Inflammatory macrophage treated with lipopolysaccharide for 1 hour (primary cell): ENCODE results near the gene NUP205.
"Not testable (repeated sequence)": the region's sequence is repeated elsewhere in the genome, so short reads cannot be mapped to it uniquely, and the experiment has no call there.

Experiments
- DNase-seq, 2 donors: peaks; one replicate each; pipeline ENCODE4 v3.0.0-alpha.2; 2020 to 2022

The NUP205 gene

GRCh38 chr7:135620980-135621850, 63.5 kb downstream of the NUP205 start:
- peak; percentile 48 to 81 for DNase-seq

DNA sequence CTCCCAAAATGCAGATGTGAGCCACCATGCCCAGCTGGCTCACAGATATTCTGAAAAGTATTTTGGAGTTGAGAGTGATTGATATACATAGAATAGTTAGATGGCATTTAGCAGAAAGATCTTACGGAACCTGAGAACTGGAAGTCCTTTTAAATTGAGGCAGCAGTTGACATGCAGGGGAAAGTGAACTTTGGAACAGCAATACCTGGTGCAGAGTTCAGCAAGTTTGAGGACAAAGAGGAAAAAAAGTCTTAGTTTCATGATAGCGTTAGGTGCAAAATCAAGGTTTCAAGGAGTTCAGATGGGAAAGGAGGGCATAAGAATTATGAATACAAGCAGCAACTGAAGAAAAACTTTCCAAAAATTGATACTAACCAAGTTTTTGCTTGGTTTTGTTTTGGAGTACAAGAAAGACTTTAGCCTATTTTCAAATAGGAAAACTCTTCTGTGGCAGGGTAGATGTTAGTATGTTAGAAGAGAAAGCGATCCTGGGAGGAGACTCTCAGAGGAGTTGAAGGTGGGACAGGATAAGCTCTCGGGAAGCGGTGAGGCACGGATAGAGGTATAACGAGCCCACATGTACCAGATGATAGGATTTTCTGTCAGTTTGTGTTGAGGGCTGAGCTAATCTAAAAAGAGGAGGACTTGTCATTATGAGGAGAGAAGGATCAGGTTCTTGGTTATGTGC, 76.6 kb downstream of the NUP205 start:
- no peak for DNase-seq

- DNase-seq, result not testable (repeated sequence)
These were observed 82.0 kb downstream of the NUP205 start for GRCh38 chr7:135639690-135640089.

- DNase-seq, result no peak
These were observed 86.4 kb downstream of the NUP205 start for GRCh38 chr7:135644154-135644553.

DNA sequence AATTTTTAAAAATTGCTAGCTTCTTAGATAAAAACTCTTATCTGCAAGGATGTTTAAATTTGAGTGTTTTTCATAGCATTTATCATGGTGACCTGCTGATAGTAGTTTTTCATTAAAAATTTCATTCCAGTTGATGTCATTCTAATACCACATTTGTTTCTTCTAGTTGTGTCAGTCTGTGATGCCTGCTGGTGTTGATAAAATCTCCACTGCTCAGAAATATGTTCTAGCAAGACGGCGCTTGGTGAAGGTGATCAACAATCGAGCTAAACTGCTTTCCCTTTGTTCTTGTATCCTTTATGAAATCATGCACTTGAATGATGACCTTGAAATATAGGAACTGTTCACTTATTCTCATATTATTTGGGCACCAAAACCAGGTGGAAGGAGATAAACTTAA, 87.0 kb downstream of the NUP205 start:
- no peak for DNase-seq

GRCh38 chr7:135645296-135645904, 87.7 kb downstream of the NUP205 start:
- peak; percentile 26 to 72 for DNase-seq

DNA sequence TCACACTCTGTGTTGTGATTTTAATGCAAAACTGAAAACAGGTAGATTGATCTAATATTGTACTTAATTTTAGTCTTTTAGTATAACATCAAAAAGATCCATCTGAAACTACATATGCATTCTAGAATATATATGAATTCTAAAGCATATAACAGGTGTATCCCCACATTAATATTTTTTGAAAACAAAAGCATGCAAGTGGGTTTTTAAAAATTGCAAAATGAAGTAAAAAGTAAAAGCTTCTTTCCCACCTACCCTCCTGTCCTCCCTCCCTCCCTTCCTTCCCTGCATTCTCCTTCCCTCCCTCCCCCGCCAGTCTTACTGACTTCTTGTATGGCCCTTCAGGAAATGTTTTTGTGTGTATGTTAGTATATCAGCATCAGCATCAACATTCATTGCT, 90.0 kb downstream of the NUP205 start:
- no peak for DNase-seq

GRCh38 chr7:135648235-135648634, 90.5 kb downstream of the NUP205 start:
- no peak for DNase-seq

GRCh38 chr7:135650831-135651573, 93.3 kb downstream of the NUP205 start:
- peak; percentile 79 to 92 for DNase-seq

GRCh38 chr7:135653340-135654080, 95.8 kb downstream of the NUP205 start:
- no peak for DNase-seq

GRCh38 chr7:135658564-135658963, 100.8 kb downstream of the NUP205 start:
- DNase-seq, result no peak

DNA sequence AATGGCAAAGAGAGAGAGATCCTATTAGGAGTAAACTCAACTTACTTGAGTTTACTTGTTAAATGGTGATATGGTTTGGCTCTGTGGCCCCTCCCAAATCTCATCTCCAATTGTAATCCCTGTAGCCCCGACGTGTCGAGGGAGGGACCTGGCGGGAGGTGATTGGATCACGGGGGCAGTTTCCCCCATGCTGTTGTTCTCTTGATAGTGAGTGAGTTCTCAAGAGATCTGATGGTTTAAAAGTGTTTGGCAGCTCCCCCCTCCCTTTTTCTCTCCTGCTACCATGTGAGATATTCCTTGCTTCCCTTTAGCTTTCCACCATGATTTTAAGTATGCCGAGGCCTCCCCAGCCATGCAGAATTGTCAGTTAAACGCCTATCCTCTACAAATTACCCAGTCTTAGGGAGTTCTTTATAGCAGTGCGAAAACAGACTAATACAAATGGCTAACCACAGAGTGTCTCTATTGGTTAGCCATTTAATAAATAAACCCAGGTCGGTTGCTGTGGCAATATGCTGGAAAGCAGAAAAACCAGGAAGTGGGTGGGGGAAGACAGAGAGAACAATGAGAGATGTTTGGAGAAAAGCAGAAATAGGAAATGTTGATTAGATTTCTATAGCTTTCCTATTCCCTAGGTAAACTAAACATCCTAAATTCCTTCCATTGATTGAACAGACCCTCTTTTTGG, 101.6 kb downstream of the NUP205 start:
- peak; percentile 38 to 56 for DNase-seq

DNA sequence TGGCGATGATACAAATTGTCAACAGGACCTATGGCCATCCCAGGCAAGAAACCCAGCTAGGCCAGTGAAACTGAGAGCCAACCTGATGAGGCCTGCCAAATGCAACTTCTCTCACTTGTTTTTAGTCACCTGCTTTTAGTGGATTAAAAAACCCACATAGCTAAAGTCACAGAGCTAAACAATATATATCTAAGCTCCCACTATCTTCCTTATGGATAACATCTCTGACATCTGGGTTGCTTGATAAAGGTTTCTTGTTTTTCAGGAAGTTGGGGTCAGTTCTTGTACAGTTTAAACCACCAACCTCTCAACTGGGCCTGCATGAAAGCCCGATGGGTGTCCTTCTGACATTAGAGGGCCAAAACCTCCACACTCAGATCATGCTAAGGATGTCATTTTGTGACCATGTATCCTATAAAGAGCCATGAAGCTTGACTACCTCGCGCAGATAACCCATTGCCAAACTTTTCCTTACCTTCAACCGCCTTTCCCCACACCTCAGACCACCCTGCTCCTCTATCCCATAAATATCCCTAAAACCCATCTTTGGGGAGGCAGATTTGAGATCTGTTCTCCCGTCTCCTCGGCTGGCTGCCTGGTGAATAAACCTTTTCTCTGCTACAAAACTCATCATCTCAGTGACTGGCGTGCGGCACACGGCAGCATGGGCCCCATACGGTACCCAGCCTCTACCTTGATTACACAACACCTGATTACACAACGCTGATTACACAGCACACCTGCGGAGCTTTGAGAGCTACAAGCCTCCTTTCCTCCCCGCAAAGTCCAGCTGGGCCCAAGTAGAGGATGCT, 103.8 kb downstream of the NUP205 start:
- no peak for DNase-seq

DNA sequence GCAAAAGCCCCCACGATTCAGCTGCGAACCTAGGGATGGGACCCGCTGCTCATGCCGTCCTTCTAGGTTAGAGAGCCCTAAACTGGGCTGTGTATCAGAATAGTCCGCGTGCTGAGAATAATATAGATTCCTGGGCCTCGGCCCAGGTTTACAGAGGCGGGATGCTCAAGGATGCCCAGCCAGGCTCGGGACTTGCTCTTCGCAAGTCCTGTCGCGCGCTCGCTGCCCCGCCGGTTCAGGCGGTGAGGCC, 104.3 kb downstream of the NUP205 start:
- DNase-seq, result no peak

GRCh38 chr7:135662373-135663114, 104.8 kb downstream of the NUP205 start, which contains the start of gene STMP1:
Gene STMP1, plus strand, starts transcription at chr7:135662514.
- peak; percentile 92 to 98 for DNase-seq

GRCh38 chr7:135664046-135664589, 106.4 kb downstream of the NUP205 start:
- DNase-seq, result peak; percentile 28 to 59

DNA sequence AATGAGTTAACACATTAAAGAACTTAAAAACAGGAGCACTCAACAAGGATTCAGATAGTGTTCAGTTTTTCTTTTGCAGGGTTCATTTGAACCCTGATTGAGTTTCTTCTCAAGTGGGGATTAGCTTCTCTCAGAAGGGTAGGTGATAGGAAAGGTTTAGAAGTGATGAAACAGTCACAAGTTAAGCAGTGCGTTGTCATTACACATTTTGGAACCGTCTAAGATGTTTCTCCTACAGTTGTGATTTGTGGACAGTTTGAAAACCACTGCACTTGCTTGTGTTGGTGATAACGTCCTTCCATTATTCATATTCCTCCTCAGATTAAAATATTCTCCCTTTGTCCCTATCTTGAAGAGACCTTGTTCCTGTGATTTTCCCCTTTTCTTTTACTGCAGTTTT, 107.3 kb downstream of the NUP205 start:
- no peak for DNase-seq

DNA sequence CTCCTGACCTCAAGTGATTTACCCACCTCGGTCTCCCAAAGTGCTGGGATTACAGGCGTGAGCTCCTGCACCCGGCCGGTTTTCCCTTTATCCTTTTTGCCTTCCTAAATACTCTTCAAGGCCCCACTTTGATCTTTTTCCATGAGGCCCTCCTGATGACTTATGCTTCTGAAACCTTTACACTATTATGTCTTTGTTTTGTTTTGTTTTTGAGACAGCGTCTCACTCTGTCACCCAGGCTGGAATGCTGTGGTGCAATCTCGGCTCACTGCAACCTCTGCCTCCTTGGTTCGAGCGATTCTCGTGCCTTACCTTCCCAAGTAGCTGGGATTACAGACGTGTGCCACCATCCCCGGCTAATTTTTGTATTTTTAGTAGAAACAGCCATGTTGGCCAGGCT, 108.4 kb downstream of the NUP205 start:
- no peak for DNase-seq

DNA sequence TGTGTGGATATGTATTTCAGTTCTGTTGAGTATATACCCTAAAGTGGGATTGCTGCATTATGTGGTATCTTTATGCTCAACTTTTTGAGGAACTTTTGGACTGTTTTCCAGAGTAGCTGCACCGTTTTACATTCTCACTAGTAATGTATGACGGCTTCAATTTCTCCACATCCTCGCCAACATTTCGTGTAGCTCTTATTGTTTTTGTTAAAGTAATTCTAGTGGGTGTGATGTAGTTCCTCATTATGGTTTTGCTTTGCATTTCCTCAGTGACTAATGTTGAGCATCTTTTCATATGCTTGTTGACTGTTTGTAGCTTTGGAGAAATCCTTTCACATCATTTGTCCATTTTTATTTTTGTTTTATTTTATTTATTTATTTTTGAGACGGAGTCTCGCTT, 109.1 kb downstream of the NUP205 start:
- DNase-seq, result peak; percentile 82 to 85

GRCh38 chr7:135667626-135668025, 109.9 kb downstream of the NUP205 start:
- DNase-seq, result not testable (repeated sequence)
